Activated CD4-positive, alpha-beta T cell treated with anti-CD3 and anti-CD28 coated beads for 48 hours (primary cell): ENCODE data around the gene TSKU.

Experiments used
- DNase-seq: peaks from one replicate; pipeline ENCODE4 v3.0.0-alpha.2; 2020

Gene TSKU

GRCh38 chr11:76771446-76772099 lies 11.6 kb upstream of the TSKU start:
- DNase-seq, result no peak

DNA sequence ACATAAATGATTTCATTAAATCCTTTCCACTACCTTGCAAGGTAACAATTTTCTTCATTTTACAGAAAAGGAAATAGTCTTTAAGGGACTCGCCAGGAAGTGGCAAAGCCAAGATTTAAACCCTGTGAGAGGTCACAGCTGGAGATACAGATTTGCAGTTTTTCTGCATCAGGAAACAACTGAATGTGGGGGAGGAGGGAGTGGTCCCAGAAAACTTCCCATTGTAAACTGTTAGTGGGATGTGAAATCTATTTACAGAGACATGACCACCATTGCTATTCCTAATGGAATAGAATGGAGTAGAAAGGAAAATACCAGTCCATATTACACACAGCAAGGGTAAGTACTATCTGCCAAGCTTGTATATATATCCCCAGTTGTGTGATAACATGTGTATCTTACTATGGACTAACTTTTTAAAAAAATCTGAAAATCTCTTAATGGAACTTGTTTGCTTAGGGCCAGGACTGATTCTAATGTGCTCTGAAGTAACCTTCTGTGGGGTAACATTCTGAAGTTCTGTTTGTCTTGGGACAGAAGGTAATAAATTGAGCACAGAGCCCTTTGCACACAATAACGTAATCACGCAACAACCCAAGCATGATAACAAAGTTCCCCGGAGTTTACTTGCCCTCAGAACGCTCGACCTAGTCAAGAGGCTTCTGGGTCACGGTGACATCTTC lies 10.9 kb upstream of the TSKU start:
- DNase-seq, result no peak

GRCh38 chr11:76772783-76773106 lies 10.4 kb upstream of the TSKU start:
- no peak for DNase-seq

DNA sequence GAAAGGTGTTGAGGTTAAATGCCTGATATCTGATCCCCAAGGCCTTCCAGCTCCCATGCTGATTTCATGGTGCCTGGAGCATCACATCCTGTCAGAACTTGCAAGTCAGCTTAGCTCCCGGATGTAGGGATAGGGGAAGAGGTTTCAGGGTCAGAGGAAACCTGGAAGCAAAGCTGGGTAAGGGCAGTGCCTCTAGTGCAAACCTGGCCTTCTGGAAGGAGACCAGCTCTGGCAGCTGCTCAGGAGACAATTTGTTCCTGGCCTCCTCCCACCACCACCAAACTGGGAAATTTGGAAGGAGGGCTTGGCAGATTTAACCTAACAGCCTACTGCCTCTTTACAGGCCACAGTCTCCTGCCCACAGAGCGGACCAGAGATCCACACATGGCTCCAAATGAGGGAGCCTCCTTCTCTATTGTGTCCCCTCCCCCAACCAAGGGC lies 9.2 kb upstream of the TSKU start:
- DNase-seq, result no peak

- no peak for DNase-seq
Measured at GRCh38 chr11:76776472-76776871, 6.7 kb upstream of the TSKU start.

DNA sequence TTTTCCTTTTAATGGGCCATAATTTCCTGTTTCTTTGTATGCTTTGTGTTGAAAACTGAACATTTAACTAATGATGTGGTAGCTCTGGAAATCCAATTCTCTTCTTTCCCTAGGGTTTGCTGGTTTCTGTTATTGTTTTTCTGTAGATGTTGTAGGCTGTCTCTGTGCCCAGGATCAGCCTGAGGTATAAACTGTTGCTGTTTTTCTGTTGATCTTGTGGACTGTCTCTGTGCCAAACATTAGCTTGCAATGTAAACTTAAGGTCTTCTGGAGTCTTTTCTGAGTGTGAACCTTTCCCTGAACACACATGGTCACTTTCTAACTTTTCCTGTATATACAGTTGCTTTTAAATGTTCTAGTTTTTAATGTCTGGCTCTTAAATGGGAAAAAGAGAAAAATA lies 5.9 kb upstream of the TSKU start:
- DNase-seq, result no peak

DNA sequence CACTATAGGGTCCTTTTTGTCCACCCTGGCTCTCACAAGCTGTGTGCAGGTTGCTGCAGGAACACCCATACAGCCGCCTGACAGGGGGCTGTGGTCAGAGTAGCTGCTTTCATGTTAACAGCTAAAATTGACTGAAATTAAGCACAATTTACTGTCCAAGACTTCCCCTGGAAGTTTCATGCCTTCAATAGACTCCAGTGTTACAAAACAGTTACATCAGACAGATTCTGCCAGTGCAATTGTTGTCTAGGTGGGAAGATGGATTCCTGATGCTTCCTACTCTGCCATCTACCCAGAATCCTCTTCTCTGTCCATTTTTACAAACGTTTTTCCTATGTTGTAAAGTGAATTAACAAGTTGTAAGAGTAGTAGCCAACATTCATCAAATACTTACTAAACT lies 5.3 kb upstream of the TSKU start:
- no peak for DNase-seq

- DNase-seq, result no peak
Measured at GRCh38 chr11:76778874-76779273, 4.3 kb upstream of the TSKU start.

DNA sequence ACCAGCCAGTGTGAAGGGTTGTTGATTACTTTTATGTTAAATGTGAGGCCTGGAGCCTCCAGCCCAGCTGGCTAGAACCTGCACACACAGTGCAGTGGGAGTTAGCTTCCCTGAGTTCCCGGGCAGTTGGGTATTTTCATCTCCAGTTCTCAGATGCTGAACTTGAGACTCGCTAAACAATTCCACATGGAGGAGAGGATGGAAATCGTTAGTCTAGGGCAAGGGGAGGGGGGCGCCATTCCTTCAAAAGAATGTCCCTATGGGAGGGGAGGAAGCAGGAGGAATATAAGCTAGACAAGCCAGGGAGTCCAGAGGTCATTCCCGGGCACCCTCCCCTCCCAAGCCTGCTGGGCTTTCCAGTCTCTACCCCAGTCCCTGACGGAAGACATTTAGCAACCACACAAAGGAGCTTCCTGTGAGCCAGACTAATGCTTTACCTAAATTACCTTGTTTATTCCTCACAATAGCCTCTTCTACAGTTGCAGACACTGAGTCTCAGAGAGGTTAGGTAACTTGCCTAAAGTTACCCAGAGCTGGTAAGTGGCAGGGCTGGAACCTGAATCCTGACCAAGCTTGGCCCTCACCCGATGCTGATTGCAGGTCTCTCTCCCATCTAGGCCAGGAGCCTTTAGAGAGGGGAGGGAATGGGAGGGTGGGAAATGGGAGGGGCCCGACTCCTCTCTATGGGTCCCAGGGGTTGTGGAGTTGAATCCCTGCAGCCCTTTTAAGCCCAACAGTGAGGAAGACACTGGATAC lies 1.9 kb upstream of the TSKU start:
- no peak for DNase-seq

DNA sequence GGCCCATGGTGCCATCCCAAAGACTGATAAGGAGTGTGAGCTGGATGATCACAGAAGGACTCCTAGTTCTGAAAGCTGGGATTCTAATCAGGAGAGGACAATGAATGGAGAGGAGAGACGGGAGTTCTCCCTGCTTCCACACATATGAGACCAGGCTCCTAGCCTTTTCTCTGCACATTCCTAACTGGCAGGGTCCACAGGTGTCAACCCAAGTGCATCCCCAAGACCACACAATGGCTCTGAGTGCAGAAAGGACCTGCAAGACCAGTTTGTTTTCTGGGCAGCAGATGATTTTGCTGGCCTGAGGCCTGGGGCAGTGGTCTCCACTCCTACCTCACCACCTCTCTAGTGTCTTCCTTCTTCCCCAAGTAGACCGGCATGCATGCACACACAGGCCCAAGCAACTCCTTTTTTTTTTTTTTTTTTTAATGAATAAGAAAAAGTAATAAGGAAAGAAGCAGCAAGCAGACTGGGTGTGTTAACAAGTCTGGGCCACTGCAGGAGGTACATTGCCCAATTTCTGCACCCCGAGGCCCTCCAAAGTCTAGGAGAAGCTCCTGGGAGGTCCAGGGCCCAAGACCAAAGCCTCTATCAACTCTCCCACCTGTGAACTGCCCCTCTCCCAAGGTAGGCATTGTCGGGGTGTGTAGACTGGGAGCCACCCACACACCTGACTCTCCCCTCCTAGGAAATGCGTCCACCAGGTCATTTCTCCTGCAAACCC lies 1.2 kb upstream of the TSKU start:
- DNase-seq, result no peak

DNA sequence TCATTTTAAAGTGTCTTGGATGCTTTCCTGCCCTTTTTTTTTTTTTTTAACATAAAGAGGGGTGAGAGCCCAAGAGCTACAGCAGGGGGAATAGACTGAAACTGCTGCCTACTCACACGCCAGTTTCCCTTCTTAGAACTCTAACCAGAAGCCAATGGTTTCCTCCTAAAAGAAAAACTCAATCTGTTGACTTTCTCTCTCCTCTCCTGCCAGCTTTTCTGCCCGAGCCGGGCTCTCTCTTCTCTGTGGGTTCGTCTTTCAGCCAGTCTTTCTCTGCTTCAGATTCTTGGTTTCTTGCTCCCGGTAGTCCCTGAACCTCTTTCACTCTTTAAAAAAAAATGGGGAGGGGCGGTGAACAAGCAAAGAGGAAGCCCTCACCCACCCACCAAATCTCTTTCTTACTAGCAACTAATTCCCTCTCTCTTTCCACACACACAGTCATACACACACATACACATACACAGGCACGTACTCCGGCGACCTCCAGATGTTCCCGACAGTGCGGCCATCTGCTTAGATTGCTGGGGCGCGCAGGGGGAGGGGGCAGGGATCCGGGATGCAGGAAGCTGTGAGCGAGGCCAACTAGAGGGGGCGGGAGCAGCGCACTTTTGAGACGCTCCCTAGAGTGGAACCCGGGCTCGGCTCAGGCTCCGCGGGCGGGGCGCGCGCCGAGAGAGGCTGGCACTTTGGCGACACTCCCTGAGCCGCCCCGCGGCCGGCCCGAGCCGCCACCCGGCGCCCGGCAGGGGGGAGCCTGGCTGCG lies 444 bp upstream of the TSKU start:
- DNase-seq, result peak; percentile 83

DNA sequence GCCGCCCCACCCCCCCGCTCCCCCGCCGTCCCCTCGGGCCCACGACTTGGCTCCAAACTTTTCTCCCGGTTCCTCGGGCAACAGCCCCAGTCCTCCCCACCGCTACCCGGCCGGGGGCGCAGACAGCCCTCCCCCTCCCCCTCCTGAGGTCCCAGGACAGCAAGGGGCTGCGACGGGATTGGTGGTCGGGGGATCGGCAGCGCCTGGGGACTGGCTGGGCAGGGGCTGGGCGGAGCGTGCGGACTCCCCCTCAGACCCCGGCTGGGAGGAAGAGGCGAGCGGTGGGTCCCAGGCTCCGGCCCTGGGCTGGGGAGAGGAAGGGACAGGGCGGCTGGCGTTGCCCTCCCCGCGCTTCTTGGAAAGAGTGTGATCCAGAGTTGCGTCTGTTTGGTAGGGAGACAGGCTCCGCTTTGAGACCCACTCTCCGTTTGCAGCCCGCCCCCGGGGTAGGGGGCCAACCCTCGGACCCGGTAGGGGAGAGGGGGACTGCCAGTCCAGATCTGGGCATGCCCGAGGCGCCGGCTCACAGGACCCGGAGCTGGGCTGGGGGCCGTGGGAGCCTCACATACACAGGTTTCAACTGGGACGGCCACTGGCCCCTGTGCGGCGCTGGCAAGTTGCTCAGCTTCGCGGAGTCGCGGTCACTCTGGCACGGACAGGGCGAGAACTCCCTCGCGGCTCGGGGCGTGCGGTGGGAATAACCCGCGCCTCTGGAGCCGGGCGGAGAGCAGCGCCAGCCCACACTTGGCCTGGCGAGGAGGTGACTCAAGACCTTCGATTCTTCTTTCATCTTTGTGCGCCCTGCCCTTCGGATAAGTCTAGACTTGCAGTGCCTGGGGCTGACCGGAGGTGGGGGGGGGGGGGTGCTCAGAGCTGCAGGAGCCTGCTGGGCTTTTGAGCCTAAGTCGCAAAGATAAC lies 999 bp downstream of the TSKU start:
- DNase-seq, result peak; percentile 14

DNA sequence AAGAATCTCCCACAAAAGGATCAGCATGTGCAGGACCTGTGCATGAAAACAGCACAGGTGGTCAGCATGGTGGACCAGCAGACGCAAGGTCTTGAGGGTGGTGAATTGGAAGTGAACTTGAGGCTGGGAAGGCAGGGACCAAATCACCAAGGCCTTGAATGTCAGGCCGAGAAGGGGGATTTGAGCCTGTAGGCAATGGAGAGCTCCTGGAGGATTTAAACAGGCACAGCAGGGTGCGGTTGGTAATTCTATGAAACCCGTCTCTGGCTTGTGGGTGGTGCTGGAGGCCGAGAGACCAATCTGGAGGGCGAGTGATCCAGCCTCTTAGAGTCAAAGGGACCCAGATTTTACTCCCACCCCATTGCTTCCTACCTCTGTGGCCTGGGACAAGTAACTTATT lies 2.4 kb downstream of the TSKU start:
- no peak for DNase-seq

DNA sequence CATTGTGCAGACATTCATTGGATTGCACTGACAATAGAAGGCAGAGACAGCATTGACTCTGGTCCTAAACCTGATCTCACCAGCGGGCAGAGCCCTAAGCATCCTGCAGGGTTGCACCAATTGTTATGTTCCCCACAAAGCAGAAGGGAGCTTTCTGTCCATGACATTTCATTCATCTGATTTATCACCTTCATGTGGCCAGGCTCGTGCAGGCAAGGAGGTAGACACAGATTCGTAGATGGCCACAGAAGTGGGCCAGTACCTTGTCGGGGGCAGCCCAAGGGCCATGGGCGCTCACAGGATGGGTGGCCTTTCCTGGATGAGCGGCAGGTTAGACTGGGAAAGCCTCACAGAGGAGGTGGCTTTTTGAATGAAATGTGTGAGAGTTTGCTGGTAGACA lies 2.9 kb downstream of the TSKU start:
- DNase-seq, result no peak

DNA sequence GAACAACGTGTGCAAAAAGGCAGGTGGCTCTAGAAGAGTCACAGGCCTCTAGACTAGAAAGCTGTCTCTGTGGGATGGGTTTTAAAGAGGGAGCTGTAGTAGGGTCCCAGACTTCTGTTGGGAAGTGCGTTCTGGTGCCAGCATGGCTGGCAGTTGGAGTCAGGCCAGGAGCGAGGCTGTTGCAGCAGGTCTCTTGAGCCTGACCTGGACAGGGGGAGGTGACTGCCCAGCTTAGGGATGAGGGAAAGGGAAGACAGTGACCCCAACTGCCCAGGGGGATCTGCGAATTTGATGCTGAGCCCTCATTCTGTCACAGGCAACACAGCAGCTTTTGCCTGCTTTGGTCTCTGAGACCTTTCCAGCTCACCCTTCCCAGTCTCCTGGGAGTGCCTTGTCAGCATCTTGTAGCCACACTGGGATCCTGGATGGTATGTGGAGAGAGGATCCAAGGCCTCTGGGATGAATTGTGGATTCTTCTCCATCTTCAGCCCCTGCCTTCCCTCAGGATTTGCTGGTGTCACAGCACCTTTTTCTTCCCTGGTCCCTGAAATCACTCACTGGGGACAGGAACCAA lies 3.4 kb downstream of the TSKU start:
- no peak for DNase-seq

DNA sequence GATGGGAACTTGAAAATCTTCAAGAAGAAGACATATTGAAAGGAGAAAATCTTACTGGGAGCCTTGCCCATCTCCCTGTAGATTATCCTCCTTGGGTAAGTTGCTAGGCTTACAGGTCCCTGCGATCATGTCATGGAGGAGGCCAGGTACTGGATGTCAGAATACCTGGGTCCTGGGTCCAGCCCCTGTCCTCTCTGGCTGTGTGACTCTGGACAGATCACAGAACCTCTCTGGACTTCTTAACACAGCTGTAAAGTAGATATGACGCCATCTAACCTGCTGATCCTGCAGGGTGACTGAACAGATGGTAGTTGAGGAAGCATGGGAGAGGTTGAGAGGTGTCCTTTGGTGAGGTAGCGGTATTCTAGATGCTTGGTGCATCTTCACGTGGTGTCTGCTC lies 4.1 kb downstream of the TSKU start:
- DNase-seq, result no peak

DNA sequence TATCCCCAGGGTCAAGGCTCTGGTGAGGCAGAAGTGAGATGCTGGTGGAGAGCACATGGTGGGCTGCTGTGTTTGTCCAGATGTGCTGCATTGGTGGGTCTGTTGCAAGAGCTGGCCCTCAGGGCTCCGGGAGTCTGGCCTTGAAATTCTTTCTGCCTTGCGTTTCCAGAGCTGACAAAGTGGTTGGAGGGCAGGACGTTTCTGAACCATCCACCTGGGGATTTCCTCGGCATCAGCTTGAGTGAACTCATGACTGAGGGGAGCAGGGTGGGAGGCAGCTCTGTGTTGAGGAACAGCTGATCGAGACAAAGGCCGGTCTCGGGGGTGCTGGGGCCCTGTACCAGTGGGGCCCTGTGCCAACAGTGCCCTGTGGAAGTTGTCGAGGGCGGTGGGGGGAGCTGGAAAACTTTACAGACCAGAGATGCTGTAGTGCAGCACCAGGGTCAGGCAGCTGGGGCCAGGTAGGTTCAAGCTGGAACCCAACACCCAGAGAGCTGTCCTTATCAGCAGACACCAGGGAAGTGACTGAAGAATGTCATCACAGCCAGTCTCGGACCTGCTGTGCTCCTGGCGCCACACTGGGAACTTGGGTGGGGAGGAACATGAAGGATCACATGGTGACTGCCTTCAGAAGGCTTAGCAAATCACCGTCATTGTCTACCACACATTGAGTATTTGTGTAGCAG lies 4.9 kb downstream of the TSKU start:
- DNase-seq, result no peak

DNA sequence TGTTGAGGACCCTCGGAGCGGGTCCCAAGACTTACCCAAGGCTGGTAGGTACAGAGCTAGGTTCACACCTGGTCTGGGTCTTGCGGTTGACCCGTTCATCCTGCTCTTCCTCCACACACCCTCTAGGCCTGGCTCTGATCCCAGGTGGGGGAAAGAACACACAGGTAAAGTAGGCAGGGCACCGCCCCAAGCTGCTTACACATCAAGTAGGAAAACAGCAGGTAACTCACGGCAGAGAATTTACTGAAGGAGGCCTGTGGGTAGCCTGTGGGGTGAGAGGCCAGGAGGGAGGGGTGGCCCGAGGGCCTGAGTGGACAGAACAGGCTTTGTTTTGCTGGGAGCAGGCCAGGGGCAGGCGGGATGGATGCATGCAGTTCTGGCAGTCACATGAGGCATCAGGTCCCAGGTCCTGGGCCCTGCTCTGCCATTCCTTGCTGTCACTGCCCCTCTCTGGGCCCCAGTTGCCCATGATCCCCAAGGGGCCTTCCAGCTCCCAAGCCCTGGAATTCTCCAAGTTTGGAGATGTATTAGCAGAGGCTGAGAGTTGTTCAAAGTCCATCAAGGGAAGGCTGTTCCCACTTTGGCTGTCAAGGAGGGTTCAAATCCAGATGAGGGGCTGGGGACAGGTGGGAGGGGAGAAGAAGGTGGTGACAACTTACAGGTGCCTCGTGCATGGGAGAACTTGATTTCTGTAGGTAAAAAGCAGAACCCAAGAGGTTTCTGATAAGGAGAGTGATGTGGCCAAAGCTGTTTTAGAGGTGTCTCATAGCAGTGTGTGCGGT lies 5.7 kb downstream of the TSKU start:
- DNase-seq, result no peak

GRCh38 chr11:76789443-76789719 lies 6.2 kb downstream of the TSKU start:
- DNase-seq, result no peak

GRCh38 chr11:76790251-76790650 lies 7.1 kb downstream of the TSKU start:
- no peak for DNase-seq
